Stimulated activated CD4-positive, alpha-beta T cell treated with anti-CD3 and anti-CD28 coated beads, Interleukin-4, amount 100 ng/mL, for 1 hour (primary cell): ENCODE results near the gene ARHGEF4.
"Not testable (repeated sequence)": the region's sequence is repeated elsewhere in the genome, so short reads cannot be mapped to it uniquely, and the experiment has no call there.

Experiments used
- DNase-seq: peaks from one replicate; pipeline ENCODE4 v3.0.0-alpha.2; 2020

Gene ARHGEF4

GRCh38 chr2:131058214-131058843, 221.6 kb downstream of the ARHGEF4 start:
- no peak for DNase-seq

GRCh38 chr2:131058920-131059319, 222.2 kb downstream of the ARHGEF4 start:
- no peak for DNase-seq

- DNase-seq: no peak
These were observed 227.0 kb downstream of the ARHGEF4 start for GRCh38 chr2:131063501-131064283.

- DNase-seq: no peak
These were observed 228.1 kb downstream of the ARHGEF4 start for GRCh38 chr2:131064589-131065512.

- no peak for DNase-seq
These were observed 230.9 kb downstream of the ARHGEF4 start for GRCh38 chr2:131067465-131068125.

- DNase-seq: not testable (repeated sequence)
These were observed 231.5 kb downstream of the ARHGEF4 start for GRCh38 chr2:131068172-131068571.

GRCh38 chr2:131075578-131075977, 238.9 kb downstream of the ARHGEF4 start:
- not testable (repeated sequence) for DNase-seq

- DNase-seq: no peak
These were observed 240.0 kb downstream of the ARHGEF4 start for GRCh38 chr2:131076707-131077106.

- no peak for DNase-seq
These were observed 240.6 kb downstream of the ARHGEF4 start for GRCh38 chr2:131077182-131077846.

GRCh38 chr2:131077966-131078365, 241.3 kb downstream of the ARHGEF4 start:
- no peak for DNase-seq

GRCh38 chr2:131079931-131080330, 243.2 kb downstream of the ARHGEF4 start:
- DNase-seq: not testable (repeated sequence)

- no peak for DNase-seq
These were observed 244.5 kb downstream of the ARHGEF4 start for GRCh38 chr2:131081190-131081589.

- DNase-seq: no peak
These were observed 248.9 kb downstream of the ARHGEF4 start for GRCh38 chr2:131085646-131086045.

GRCh38 chr2:131092458-131093005, 255.8 kb downstream of the ARHGEF4 start:
- no peak for DNase-seq

GRCh38 chr2:131093006-131093695, 256.4 kb downstream of the ARHGEF4 start, which contains the start of gene FAM168B:
TSS of gene FAM168B (minus strand) at chr2:131093460. CDS start at chr2:131082646, 10,814 bp downstream.
- peak; percentile 89 for DNase-seq

- DNase-seq: peak; percentile 12
These were observed 257.2 kb downstream of the ARHGEF4 start for GRCh38 chr2:131093696-131094462.

- DNase-seq: no peak
These were observed 258.0 kb downstream of the ARHGEF4 start for GRCh38 chr2:131094463-131095281.
